GM10266 (cell line): ENCODE measurements around the gene IL37.
A peak's percentile ranks its signal among the peaks of the same experiment; 100 is the strongest.
"Not testable (repeated sequence)": the region's sequence is repeated elsewhere in the genome, so short reads cannot be mapped to it uniquely, and the experiment has no call there.

Experiments used
- DNase-seq: peaks from one replicate; pipeline ENCODE4 v3.0.0; 2012; ENCODE audit errors: extremely low spot score
- TF ChIP-seq, protein P1 (sequence below): IDR thresholded peaks from 2 replicates; pipeline ENCODE4 v1.5.1; 2012; ENCODE audit warnings: mild to moderate bottlenecking, low read depth; ENCODE audit not compliant: control insufficient read depth, insufficient read depth; ENCODE audit errors: missing control alignments

IL37 gene

DNA sequence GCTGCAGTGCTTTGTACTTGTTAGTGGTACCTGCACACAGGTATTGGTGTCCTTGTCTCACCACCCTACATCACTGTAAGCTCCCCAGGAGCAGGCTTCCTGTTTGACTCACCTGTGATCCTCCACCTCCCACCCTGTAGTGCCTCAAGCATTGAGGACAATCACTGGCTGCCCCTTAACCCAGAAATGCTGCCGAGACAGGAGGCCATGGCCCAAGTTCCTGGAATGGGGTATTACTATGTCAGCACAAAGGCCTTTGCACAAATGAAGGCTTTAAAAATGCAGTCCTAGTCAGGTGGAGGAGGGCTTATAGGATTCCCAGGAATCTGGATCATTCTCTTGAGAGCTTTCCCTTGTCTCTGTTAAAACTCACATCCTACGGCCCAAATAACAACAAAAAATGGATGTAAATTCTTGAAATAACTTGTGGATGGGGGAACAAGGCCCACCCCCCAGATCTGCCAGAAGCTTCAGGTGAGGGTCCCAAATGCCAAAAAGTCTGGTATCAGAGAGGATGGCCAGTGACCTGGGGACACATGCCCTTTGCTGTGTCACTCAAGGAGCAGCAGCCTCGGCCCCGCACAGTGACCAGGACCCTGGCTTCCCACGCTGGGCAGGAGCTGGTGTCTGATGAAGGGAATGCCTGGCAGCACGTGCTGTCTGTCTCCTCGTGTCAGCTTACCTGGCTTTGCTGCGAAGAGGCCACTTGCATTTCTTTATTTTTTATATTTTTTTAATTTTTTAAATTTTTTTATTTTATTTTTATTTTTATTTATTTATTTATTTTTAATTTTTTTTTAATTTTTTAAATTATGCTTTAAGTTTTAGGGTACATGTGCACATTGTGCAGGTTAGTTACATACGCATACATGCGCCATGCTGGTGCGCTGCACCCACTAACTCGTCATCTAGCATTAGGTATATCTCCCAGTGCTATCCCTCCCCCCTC lies 3.7 kb upstream of the IL37 start:
- TF ChIP-seq, protein P1, sequence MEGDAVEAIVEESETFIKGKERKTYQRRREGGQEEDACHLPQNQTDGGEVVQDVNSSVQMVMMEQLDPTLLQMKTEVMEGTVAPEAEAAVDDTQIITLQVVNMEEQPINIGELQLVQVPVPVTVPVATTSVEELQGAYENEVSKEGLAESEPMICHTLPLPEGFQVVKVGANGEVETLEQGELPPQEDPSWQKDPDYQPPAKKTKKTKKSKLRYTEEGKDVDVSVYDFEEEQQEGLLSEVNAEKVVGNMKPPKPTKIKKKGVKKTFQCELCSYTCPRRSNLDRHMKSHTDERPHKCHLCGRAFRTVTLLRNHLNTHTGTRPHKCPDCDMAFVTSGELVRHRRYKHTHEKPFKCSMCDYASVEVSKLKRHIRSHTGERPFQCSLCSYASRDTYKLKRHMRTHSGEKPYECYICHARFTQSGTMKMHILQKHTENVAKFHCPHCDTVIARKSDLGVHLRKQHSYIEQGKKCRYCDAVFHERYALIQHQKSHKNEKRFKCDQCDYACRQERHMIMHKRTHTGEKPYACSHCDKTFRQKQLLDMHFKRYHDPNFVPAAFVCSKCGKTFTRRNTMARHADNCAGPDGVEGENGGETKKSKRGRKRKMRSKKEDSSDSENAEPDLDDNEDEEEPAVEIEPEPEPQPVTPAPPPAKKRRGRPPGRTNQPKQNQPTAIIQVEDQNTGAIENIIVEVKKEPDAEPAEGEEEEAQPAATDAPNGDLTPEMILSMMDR = no peak
- DNase-seq = no peak

DNA sequence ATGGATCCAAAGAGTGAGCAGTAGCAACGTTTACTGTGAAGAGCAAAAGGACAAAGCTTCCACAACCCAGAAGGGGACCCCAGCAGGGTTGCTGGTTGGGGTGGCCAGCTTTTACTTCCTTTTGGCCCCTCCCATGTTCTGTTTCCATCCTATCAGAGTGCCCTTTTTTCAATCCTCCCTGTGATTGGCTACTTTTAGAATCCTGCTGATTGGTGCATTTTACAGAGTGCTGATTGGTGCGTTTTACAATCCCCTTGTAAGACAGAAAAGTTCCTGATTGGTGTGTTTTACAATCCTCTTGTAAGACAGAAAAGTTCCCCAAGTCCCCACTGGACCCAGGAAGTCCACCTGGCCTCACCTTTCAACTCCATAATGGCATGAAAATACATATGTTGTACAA lies 2.4 kb upstream of the IL37 start:
- not testable (repeated sequence) for DNase-seq

DNA sequence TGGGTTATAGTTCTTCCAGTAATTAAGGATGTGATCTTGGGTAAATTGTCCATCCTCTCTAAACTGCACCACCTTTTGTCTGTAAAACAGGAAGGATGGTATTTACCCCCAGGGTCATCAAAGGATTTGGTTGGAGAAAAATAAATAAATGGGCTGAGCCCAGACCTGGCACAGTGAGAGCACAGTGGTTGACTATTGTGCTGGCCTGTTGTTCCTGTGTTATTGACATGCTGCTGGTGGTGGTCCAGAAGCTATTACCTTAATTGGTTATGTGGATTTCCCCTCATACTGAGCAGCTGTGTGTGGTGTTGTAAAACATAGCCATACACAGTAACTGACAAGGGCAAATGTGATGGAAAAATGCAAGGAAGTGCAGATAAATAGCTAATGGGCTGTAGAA lies 746 bp upstream of the IL37 start:
- TF ChIP-seq, protein P1 = no peak

DNA sequence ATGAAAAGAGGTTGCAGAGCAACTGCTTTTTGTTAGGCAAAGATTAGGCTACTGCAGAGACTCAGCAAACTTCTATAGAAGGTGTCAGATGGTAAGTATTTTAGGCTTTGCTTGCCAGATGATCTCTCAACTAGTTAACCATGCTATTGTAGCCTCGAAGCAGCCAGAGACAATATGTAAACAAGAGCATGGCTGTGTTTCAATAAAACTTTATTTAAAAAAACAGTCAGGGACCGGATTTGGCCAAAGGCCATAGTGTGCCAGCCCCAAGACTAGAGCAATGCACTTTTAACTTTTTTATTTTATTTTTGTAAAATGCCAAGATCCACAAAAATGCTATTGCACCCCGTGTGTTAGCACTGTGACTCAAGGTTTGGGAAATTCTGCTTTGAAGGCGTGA lies 1.4 kb downstream of the IL37 start:
- TF ChIP-seq, protein P1 = no peak
- DNase-seq = no peak

More for the DNA sequence above, 746 bp upstream of the IL37 start:
- no peak for DNase-seq

DNA sequence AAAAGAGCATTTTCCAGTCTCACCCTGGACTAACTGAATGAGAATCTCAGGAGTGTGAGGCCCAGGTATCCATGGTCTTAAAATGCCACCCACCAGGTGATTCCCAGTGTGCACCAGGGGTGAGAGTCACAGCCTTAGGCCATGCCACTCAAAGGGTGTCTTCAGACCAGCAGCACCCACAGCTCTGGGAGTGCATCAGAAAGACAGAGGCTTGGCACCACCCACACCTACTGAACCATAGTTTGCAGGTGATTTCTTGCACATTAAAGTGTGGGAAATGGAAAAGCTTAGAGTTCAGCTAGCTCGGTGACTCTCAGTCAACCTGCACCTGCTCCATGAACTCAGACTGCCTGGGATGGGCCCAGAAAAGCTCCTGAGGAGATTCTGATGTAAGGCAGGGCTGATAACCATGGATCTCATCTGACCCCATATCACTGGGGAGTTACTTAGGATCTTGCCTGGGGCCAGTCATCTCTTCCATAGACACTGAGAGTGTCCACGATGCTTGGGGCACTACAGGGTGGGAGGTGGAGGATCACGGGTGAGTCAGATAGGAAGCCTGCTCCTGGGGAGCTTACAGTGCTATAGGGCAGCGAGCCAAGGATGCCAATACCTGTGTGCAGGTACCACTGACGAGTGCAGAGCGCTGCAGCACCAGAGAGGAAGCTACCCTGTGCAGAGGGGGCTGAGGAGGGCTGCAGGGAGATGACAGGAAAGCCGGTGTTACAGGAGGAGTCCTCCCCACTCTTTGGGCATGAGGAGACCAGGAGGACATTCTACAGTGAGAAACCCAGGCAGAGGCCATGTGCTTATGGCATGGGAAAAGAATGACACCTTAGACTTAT lies 4.6 kb downstream of the IL37 start:
- TF ChIP-seq, protein P1 = no peak
- DNase-seq = no peak

DNA sequence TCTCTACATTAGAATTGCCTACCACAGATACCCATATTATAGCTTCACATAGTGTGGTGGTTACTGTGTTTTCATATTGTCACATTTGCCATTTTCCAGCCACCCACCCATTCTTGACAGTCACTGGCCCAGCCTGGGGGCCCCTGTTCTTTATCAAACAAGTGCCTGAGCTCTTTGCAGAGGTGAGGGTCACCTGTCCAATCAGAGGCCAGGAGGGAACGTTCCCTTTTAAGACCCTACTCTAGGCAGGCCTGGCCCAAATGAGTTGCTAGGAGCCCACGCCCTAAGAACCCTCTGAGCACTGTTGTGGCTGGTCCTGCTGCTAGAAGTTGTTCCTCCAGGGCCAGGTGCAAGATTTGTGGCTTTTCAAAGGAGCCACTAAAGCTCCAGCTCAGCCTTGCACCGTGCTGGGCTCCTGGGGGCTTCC lies 5.2 kb downstream of the IL37 start:
- TF ChIP-seq, protein P1 = no peak

DNA sequence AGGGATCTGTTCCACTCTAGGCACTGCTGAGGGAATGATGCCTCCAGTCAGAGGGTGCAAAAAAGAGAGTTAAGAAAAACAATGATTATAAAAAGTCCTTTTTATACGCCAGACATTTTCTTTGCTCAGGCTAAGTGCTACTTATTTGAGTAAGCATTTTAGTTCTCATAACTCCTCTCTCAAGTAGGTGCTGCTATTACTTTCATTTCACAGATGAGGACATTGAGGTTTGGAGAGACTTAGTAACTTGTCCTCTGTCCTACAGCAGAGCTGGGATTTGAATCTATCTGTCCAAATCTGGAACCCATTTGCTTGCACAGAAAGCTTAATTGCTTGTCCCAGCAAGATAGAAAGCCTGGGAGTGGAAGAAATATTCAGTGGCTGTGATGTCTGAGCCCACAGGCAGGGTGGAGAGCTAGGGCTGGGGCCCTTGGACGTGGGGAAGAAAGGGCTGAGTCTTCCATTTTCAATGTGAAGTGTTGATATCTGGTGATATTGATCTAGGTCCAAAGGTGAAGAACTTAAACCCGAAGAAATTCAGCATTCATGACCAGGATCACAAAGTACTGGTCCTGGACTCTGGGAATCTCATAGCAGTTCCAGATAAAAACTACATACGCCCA lies 5.8 kb downstream of the IL37 start:
- DNase-seq = peak; percentile 22
- TF ChIP-seq, protein P1 = no peak

More for the DNA sequence above, 5.2 kb downstream of the IL37 start:
- DNase-seq = no peak
